Stimulated activated CD8-positive, alpha-beta memory T cell treated with anti-CD3 and anti-CD28 coated beads, Interleukin-4, amount 100 ng/mL, for 48 hours (primary cell): ENCODE data around the gene SYNJ1.
"Not testable (repeated sequence)": the region's sequence is repeated elsewhere in the genome, so short reads cannot be mapped to it uniquely, and the experiment has no call there.

Source experiments
- DNase-seq: peaks from one replicate; pipeline ENCODE4 v3.0.0-alpha.2; 2020

The SYNJ1 gene, protein sequence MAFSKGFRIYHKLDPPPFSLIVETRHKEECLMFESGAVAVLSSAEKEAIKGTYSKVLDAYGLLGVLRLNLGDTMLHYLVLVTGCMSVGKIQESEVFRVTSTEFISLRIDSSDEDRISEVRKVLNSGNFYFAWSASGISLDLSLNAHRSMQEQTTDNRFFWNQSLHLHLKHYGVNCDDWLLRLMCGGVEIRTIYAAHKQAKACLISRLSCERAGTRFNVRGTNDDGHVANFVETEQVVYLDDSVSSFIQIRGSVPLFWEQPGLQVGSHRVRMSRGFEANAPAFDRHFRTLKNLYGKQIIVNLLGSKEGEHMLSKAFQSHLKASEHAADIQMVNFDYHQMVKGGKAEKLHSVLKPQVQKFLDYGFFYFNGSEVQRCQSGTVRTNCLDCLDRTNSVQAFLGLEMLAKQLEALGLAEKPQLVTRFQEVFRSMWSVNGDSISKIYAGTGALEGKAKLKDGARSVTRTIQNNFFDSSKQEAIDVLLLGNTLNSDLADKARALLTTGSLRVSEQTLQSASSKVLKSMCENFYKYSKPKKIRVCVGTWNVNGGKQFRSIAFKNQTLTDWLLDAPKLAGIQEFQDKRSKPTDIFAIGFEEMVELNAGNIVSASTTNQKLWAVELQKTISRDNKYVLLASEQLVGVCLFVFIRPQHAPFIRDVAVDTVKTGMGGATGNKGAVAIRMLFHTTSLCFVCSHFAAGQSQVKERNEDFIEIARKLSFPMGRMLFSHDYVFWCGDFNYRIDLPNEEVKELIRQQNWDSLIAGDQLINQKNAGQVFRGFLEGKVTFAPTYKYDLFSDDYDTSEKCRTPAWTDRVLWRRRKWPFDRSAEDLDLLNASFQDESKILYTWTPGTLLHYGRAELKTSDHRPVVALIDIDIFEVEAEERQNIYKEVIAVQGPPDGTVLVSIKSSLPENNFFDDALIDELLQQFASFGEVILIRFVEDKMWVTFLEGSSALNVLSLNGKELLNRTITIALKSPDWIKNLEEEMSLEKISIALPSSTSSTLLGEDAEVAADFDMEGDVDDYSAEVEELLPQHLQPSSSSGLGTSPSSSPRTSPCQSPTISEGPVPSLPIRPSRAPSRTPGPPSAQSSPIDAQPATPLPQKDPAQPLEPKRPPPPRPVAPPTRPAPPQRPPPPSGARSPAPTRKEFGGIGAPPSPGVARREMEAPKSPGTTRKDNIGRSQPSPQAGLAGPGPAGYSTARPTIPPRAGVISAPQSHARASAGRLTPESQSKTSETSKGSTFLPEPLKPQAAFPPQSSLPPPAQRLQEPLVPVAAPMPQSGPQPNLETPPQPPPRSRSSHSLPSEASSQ (N-terminal part only)

DNA sequence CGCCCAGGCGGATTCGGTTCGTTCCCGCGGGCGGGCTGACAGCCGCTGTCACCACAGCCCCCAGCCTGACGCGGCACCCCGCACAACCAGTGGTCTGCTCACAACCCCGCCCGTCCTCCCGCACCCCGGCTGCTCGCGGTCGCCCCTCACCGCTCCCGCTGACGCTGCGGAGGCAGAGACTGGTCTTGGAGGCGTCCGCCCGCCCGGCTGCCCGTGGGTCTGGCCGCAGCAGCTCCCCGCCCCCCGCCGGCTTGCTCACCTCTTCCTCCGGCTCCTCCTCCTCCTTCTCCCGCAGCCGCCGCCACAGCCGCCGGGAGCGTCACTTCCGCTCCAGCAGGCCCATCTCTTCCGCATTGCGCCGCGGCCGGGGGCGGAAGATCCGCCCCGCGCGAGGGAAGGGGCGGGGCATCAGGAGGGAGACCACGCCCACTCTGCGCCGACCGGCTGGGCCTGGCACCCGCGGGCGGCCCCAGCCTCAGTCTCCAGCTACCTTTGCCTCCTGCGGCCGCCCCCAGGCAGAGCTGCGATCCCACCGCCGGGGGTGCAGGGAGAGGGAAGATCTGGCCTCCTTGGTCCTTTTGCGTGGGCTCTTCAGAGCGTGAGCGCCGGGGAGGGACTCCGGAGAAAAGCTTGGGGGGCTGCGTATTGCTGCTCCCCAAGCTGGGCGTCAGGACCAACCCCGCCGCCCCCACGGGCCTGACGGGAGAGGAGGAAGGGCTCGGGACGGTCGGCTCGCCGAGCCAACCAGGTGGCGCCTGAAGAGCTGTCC, at the start of gene SYNJ1:
Gene SYNJ1 (minus strand): TSS at position 327 of the 769 bp plus-strand sequence. CDS start 1,118 bp downstream, outside the sequence.
- DNase-seq: peak; percentile 95

DNA sequence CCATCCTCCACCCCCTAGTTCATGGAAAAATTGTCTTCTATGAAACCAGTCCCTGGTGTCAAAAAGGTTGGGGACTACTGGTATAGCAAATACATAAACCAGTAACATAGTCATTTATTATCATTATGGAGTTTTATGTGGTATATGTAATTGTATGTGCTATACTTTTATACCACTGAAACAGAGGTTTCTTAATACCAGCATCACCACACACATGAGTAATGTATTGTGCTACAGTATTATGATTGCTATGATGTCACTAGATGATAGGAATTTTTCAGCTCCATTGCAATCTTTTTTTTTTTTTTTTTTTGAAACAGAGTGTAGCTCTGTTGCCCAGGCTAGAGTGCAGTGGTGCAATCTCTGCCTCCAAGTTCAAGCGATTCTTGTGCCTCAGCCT, 49.5 kb upstream of the SYNJ1 start:
- DNase-seq: no peak

DNA sequence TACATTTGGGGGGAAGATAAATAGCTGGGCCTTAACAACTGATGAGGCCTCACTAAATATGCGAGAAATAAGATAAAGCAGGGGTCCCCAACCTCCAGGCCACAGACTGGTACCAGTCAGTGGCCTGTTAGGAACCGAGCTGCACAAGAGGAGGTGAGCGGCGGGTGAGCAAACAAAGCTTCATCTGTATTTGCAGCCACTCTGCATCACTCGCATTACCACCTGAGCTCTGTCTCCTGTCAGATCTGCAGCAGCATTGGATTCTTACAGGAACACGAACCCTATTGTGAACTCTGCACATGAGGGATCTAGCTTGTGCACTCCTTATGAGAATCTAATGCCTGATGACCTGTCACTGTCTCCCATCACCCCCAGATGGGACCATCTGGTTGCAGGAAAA, 48.9 kb upstream of the SYNJ1 start:
- no peak for DNase-seq

DNA sequence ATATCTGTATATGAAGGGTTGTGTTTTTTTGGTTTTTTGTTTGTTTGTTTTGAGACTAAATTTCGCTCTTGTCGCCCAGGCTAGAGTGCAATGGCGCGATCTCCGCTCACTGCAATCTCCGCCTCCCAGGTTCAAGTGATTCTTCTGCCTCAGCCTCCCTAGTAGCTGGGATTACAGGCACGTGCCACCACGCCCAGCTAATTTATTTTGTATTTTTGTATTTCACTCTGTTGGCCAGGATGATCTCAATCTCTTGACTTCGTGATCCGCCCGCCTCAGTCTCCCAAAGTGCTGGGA, 45.2 kb upstream of the SYNJ1 start:
- not testable (repeated sequence) for DNase-seq

DNA sequence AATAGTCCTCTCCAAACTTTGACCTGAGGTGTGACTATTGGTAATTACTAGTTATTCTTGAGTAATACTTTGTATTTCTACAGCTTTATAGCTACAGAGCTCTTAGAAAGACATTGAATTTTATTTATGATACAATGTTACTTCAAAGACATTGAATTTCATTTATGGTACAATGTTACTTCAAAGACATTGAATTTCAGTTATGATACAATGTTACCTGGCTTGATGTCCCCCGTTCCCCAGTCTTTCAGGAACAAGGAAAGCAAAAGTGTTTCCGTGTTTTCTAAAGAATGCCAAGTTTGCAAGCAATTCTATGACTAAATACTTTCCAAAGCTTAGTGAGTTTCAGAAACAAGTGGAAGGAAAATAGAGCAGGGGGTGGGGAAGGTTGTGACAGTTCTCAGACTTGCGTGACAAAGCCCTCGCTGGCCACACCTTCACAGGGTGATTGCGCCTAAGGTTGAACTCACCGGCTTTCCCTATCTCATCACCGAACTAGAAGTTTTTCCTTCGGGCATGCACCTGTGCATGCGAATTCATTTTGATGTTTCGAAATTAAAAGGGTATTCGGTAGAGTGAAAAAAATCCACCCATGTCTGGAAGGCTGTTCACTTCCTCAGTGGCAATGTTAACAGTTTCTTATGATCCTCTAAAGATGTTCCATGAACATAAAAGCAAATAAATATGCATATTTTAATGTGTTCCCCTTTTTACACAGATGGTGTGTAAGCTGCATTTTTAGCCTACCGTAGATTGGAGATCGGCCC, 44.7 kb upstream of the SYNJ1 start:
- peak; percentile 76 for DNase-seq

DNA sequence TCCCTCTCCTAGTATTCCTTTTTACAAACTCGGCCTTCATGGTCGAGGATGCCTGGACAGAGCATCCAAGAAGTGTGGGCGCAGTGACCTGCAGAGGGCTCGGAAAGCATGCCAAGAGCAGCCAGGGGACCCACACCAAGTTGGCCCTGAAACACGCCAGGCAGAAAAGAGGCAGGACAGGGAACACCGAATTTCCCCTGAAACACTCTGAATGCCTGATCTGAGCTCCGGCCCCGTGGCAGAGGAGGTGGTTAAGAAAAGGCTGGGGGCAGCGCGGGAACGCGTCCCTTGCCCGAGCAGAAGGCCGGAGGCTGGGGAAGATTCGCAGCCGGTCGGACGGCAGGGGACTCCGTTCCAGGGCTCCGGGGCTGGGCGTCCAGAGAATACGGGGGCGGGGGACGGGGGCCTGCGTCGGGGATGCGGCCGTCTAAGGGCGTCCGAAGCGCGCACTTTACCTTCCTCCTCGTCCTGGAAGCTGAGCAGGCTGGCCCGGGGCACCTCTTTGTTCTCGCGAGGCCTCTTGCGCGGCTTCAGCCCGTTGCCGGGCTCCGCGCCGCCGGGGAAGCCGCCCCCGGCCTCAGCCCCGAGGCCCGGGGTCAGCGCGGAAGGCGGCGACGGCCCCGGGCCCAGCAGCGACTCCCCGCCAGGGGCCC, 43.2 kb upstream of the SYNJ1 start:
- peak; percentile 49 for DNase-seq

DNA sequence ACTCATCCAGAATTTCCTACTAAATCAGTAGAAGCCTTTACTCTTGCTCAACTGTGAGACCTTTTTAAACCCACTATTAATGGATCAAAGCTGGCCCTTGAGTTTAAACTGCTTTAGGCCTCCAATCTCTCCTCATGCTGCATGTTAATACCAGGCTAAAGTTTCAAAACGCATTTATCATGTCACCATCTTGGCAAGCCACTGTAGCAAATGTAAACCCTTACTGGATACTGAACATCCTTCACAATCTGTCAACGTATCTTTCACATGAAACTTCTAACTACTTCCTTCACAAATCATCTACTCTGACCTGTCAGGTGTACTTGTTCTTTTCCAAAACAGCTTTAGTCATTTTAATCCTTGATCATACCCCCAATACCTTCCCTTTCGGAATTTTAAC, 40.7 kb upstream of the SYNJ1 start:
- DNase-seq: no peak

DNA sequence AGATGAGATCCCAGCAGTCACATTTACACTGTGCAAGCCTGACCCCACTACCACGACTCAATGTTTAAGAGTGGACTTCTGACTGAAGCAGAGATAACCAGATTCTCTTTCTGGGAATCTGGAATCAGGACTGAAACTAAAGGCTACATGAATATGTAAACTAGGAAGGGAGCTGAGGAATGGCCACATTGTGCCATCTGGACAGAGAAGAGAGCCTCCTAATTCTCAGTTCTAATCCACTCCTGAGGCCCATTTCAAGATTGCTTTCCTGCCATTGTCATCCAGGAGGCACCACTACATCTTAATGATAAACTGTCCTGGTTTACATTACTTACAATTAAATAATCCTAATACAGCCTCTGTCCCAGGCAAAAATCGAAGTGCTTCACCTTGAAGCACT, 37.2 kb upstream of the SYNJ1 start:
- DNase-seq: no peak

DNA sequence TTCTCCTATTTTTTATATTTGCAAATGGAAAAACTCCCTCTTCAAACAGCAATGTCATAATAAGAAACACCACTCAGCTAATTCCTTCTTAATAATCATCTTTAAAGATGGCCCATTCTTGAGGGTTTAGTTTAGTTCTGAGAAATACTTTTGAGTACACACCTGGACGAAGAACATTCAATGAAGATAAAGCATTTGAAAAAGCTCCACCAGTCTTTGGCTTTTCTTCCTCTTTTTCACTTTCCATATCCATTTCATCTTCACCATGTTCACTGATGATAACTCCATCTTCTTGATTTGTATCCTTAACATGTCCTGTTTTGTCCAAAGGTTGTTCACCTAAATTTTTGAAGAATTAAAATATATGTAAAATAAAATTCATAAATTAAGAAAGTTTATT, 36.4 kb upstream of the SYNJ1 start:
- DNase-seq: no peak

DNA sequence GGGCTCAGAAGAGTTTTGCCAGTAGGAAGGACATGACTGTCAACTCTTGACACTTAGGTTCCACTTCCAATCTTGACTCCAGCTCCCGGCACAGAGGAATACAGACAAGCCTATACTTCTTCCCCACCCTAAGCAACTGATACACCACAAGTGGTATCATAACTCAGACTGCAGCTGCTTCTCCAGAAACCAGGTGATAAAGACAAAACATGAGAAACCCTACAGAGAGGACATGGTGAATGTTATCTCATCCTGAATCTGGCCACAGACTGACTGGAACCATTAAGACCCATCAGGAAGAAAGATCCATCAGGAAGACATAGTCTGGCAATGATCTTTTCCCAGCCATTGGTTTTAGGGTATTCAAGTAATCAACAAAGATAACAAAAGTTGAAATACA, 30.0 kb upstream of the SYNJ1 start:
- DNase-seq: no peak

DNA sequence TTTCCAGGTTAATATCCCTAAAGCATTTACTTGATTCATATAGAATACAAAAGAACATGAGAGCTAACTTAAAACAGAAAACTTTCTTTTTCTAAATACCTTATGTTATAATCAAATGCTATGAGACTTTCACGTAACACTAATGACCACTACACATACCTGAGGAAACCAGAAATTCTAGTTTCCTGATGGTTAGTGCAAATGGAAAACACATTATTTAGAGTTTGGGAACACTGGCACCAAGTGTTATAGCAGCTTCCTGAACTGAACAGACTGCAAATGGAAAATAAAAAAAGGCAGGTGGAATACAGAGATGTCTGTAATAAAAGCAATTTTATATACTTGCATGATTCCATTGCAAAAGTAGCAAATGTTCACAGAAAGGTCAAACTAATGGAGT, 28.3 kb upstream of the SYNJ1 start:
- DNase-seq: no peak

DNA sequence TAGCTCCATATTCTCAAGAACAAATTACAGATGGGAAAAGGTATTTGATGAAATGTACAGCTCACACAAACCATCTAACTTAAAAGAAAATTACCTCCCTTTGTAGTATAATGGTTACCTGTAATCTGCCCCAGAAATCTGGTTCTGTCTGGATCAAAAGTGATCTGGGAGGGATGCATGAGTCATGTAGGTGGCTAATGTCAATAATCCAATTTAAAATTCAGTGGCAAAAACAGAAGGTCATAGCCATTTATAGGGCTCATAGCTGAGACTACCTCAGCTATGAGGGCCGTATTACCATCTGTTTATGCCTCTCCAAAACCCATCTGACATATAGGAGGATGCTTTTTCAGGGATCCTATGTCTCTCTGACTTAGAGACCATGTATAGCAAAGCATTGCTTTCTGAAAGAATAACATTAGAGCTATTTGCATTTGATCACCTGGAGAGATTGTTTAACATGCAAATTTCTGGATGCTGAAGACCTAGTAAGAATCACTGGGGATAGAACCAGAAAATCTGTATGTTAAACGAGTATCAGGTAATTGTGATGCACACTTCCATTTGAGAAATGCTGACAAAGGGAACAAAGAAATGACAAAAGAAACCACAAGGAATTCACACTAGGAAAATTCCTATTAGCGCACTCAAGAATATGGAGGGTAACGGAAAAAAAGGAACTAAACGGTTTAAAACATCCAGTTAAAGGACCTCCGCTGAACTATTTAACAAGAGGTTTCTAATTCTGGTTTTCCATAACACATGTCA, 26.2 kb upstream of the SYNJ1 start:
- DNase-seq: no peak

DNA sequence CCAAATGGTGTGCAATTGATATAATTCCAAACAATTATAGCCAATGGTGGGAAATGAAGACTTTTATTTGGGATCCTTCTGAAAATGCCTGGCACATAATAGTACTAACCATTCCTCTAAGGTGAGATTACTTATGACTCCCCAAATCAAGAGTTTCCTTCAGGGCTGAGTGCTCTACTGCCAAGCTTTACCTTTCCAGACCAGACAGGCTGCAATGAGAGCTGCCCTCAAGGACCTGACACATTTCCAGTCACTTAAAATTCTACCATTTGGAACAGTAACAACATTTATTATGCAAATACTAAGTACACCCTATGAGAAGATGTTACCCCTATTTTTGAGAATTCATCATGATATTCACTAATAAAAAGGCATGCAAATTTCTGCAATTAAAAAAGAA, 22.6 kb upstream of the SYNJ1 start:
- DNase-seq: no peak

DNA sequence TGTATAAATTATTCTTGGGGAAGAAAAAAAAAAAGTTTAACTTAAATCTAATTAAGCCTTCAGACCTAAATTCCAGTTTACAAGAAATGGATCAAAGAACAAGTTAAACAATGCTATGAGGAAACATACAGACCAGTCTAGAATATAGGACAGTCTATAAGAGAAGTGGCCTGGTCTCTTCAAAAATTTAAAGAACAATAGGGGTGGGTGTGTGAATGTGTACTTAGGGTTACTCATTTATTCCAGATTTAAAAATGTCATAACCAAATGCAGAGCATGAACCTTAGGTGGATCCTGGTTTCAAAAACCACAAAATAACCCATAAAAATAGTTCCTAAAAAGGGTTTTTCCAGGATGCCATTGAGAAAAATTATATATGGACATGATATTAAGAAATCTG, 21.8 kb upstream of the SYNJ1 start:
- no peak for DNase-seq

DNA sequence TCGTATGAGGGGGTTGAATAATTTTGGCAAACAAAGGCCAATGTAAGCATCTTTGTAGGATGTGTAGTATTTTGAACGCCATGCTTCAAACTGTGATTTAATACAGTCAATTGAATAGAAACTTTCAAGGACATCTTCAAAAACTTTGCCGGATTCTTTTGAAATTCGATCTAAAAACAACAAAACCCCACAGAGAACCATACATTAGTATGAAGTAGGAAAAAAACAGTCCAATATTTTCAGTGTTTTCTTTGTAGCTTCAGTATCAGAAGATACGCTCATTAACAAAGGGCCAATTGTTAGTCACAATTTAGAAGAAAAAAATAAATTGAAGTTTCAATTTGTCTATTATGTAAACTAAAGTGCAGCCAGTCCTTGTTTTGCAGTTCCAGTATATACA, 20.7 kb upstream of the SYNJ1 start:
- DNase-seq: no peak

DNA sequence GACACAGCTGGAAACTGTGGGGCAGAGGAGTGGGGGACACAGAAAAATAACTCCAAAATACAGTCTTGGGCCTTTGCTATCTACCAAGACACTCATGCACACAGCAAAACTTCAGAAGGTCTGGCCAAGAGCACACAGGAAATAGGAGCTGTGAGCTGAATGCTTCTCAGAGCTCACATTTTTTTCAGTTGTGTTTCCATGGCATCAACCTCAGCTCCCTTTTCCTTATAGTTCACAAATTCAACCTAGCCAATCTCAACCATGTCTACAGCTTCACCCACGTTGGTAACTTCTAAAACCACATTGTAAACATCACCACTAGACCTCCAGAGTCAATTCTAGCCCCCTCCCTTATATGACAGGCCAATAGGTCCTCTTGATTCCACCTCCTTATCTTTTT, 19.6 kb upstream of the SYNJ1 start:
- no peak for DNase-seq

DNA sequence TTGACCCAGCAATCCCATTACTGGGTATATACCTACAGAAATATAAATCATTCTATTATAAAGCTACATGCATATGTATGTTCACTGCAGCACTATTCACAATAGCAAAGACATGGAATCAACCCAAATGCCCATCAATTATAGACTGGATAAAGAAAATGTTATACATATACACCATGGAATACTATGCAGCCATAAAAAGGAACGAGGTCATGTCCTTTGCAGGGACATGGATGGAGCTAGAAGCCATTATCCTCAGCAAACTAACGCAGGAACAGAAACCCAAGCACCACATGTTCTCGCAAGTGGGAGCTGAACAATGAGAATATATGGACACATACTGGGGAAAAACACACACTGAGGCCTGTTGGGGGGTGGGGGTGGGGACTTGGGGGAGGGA, 18.9 kb upstream of the SYNJ1 start:
- not testable (repeated sequence) for DNase-seq

DNA sequence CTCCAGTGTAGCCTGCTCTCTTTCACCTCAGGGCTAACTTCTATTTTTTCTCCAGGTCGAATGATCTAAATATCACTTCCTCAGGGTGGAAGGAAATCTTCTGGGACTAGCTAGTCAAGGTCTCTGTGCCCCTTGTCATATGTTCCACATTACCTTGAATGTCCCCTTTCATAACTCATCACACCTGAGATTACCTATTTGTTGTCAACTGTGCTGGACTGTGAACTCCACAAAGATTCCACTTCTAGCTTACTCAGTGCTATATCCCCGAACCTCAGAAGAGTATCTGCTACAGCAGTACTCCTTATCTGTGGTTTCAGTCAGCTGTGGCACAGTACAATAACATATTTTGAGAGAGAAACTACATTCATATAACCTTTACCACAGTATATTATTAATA, 14.6 kb upstream of the SYNJ1 start:
- no peak for DNase-seq

DNA sequence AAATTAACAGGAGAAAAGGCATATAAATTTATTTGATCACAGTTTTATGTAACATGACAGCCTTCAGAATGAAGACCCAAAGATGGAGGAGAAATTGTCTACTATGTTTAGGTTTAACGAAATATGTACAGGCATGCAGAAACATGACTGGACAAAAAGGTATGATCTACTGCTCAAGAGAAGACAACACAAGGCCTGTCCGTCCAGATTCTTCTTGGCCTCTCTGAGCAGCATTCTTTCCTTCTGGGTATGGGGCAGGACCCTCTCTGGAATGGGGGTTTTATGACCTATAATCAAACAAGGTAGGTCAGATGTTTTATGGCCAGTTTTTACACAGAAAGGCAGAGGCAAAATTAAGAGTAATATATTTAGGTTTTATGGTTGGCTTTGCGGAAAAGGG, 13.5 kb upstream of the SYNJ1 start:
- no peak for DNase-seq

DNA sequence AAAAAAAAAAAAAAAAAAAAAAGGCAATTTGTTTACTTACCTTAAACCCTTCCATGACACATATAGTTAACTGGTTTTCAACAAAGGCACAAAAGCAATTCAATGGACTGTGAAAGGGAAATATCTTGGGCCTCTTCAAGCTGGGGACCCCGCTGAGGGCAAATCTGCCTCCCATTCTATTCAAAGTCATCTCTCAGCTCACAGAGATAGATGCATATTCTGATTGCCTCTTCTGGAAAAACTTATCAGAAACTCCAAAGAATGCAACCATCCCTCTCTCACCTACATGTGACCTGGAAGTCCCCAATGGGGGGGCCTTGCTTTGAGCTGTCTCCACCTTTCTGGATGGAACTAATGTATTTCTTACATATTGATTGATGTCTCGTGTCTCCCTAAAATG, 12.1 kb upstream of the SYNJ1 start:
- no peak for DNase-seq

DNA sequence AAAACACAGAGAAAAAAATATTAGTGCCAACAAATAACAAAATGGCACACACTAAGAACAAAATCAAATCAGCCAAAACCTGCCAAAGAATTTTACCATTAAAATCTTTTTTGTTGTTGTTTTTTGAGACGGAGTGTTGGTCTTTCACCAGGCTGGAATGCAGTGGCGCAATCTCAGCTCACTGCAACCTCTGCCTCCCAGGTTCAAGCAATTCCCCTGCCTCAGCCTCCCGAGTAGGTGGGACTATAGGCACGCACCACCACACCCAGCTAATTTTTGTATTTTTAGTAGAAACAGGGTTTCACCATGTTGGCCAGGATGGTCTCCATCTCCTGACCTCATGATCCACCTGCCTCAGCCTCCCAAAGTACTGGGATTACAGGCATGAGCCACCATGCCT, 8.3 kb upstream of the SYNJ1 start:
- not testable (repeated sequence) for DNase-seq
